K562 (cell line): Measurements from ENCODE around the gene TMEM120B. TPM values are rescaled to one million over a fixed set of nuclear protein-coding genes. Genes with fewer than 3 reads are reported as not detected.
A peak's percentile ranks its signal among the peaks of the same experiment; 100 is the strongest.

Source experiments
- CXXC5 ChIP-seq: fragments of 250-450 bp; sonication (Bioruptor Pico); IDR thresholded peaks from 2 replicates; pipeline ENCODE4 v1.8.0; 2022; ENCODE audit warnings: inconsistent platforms, mild to moderate bottlenecking, moderate library complexity
- ELF4 ChIP-seq: fragments of 450-650 bp; formaldehyde crosslinking; IDR thresholded peaks from 2 replicates; pipeline ENCODE4 v1.4.0; 2022; ENCODE audit warnings: missing genetic modification characterization
- GATAD2A ChIP-seq: fragments of 450-650 bp; IDR thresholded peaks from 2 replicates; pipeline ENCODE4 v1.6.1; 2017
- MNT ChIP-seq, 2 experiments: fragments of 450-650 bp; conservative IDR thresholded peaks; 2 replicates each; pipeline ENCODE4 v1.6.1; 2017; ENCODE audit warnings: mild to moderate bottlenecking in 2 of 2, moderate library complexity in 2 of 2
- NONO ChIP-seq, 2 experiments: fragments of 200-400 bp in 1 of 2; fragments of 450-650 bp in 1 of 2; formaldehyde crosslinking in 1 of 2; IDR thresholded peaks; 2 replicates each; pipeline ENCODE4 v1.6.1; 2017; ENCODE audit warnings: low read depth in 2 of 2, mild to moderate bottlenecking in 2 of 2, moderate library complexity in 2 of 2, low read length in 1 of 2
- PHF8 ChIP-seq: fragments of 200-600 bp; sonication (generic); IDR thresholded peaks from 2 replicates; pipeline ENCODE4 v1.6.1; 2012; ENCODE audit warnings: mixed run types, mild to moderate bottlenecking, inconsistent platforms, low read length, moderate library complexity, borderline replicate concordance
- RAD21 ChIP-seq, 2 experiments: fragments of 250-450 bp in 1 of 2; fragments of 450-650 bp in 1 of 2; sonication (Bioruptor Pico) in 1 of 2; formaldehyde crosslinking in 1 of 2; IDR thresholded peaks in 1 of 2; conservative IDR thresholded peaks in 1 of 2; 2 replicates each; pipeline versions ENCODE4 v1.4.0 to v1.8.0; 2020 to 2022; ENCODE audit warnings: mild to moderate bottlenecking in 2 of 2, moderate library complexity in 1 of 2
- SIX5 ChIP-seq, 2 experiments: IDR thresholded peaks; 2 replicates each; pipeline ENCODE4 v1.6.1; 2011; ENCODE audit warnings: low read length in 2 of 2, borderline replicate concordance in 1 of 2, low read depth in 1 of 2, mild to moderate bottlenecking in 1 of 2, moderate library complexity in 1 of 2; ENCODE audit not compliant: insufficient read depth in 1 of 2
- SOX6 ChIP-seq: fragments of 450-650 bp; IDR thresholded peaks from 2 replicates; pipeline ENCODE4 v1.6.1; 2014; ENCODE audit warnings: mild to moderate bottlenecking
- SPI1 ChIP-seq: IDR thresholded peaks from 2 replicates; pipeline ENCODE4 v1.6.1; 2011; ENCODE audit warnings: low read depth, low read length, control low read depth, borderline replicate concordance
- TBL1XR1 ChIP-seq, 2 experiments: IDR thresholded peaks; 2 replicates each; pipeline ENCODE4 v1.6.1; 2012; ENCODE audit warnings: improper control_type of control experiment in 2 of 2, low read length in 2 of 2, mild to moderate bottlenecking in 1 of 2
- ZBTB17 ChIP-seq: fragments of 450-650 bp; formaldehyde crosslinking; IDR thresholded peaks from 2 replicates; pipeline ENCODE4 v1.4.0; 2020; ENCODE audit warnings: mild to moderate bottlenecking
- ZBTB8A ChIP-seq: fragments of 450-650 bp; IDR thresholded peaks from 2 replicates; pipeline ENCODE4 v1.6.1; 2018; ENCODE audit warnings: mild to moderate bottlenecking, moderate library complexity; ENCODE audit not compliant: partially characterized antibody
- ZC3H8 ChIP-seq: fragments of 450-650 bp; IDR thresholded peaks from 2 replicates; pipeline ENCODE4 v1.6.1; 2017
- ZHX1 ChIP-seq: fragments of 150-350 bp; conservative IDR thresholded peaks from 2 replicates; pipeline ENCODE4 v1.6.1; 2014; ENCODE audit warnings: low read length
- ZNF134 ChIP-seq: fragments of 250-450 bp; sonication (Bioruptor Pico); conservative IDR thresholded peaks from 2 replicates; pipeline ENCODE4 v1.4.0; 2020
- ZNF232 ChIP-seq: sonication (generic); formaldehyde crosslinking; IDR thresholded peaks from 2 replicates; pipeline ENCODE4 v1.8.0; 2022; ENCODE audit warnings: mild to moderate bottlenecking, missing genetic modification reagents
- ZNF253 ChIP-seq: fragments of 250-450 bp; sonication (Bioruptor Pico); conservative IDR thresholded peaks from 2 replicates; pipeline ENCODE4 v1.6.1; 2021; ENCODE audit warnings: mild to moderate bottlenecking
- ZNF263 ChIP-seq: sonication (generic); formaldehyde crosslinking; IDR thresholded peaks from 2 replicates; pipeline ENCODE4 v1.8.0; 2022; ENCODE audit warnings: mild to moderate bottlenecking, missing genetic modification reagents, borderline replicate concordance
- ZNF395 ChIP-seq: fragments of 200-800 bp; sonication (Bioruptor generic); IDR thresholded peaks from 2 replicates; pipeline ENCODE4 v1.6.1; 2017; ENCODE audit warnings: missing genetic modification characterization, missing compliant biosample characterization
- polyA plus RNA-seq, 8 experiments: library from polyadenylated mRNA; depleted of rRNA in 4 of 8; stranded (reverse) in 5 of 8; unstranded in 3 of 8; fragments of >200 nt; fragmentation: Nextera tagmentation in 2 of 8; fragmentation: Illumina TruSeq in 1 of 8; extraction: Ambion mirVana in 2 of 8; extraction: Trizol in 1 of 8; gene quantifications; 2 replicates each; pipeline versions ENCODE4 v1.2.1 to v1.2.3, GENCODE V29; 2011 to 2014; ENCODE audit warnings: inconsistent platforms in 1 of 8, missing spikeins in 1 of 8
- total RNA-seq, 7 experiments: library from RNA; depleted of rRNA in 6 of 7; stranded (reverse); fragments of >200 nt in 6 of 7; fragmentation: Illumina TruSeq in 2 of 7; extraction: Trizol in 2 of 7; gene quantifications; 2 replicates each; pipeline versions ENCODE4 v1.2.1 to v1.2.3, GENCODE V29; 2011 to 2021; ENCODE audit warnings: low replicate concordance in 1 of 7

Gene TMEM120B
- total and polyA plus RNA-seq, 9 of the 15 experiments (the other 6 are each of a cell fraction or from before 2014, with no cell fraction given), result 1.7 to 18.6 (median 7.4) TPM

- TF ChIP-seq CXXC5, result peak; percentile 52; the same call in 1 of the 2 replicates
- TF ChIP-seq ZNF395 (CRISPR knock-in tag), result peak; percentile 21; the same call in 1 of the 2 replicates
- TF ChIP-seq ZNF134 (CRISPR knock-in tag), result no peak
- TF ChIP-seq MNT (conservative IDR thresholded peaks at IDR 0.05), result peak in 1 of 2 experiments; percentile 47; a peak in 1 of 4 replicates
- TF ChIP-seq ELF4 (CRISPR knock-in tag), result no peak
- no peak for TF ChIP-seq SIX5 (IDR thresholded peaks at IDR 0.05; ENCODE audit: borderline replicate concordance in 1 of 2, insufficient read depth in 1 of 2, low read depth in 1 of 2, low read length in 2 of 2)
- no peak for TF ChIP-seq ZNF253 (CRISPR knock-in tag)
- peak; percentile 66 to 68; a peak in 3 of 4 replicates for TF ChIP-seq NONO (IDR thresholded peaks at IDR 0.05; ENCODE audit: low read depth in 2 of 2, low read length in 1 of 2)
- TF ChIP-seq TBL1XR1 (IDR thresholded peaks at IDR 0.05; ENCODE audit: low read length in 2 of 2), result peak in 1 of 2 experiments; percentile 65; a peak in 1 of 4 replicates
- TF ChIP-seq ZHX1, result 0 out of 2 replicates have a peak, but pooled peaks have one; percentile 54
- TF ChIP-seq SPI1, result 0 out of 2 replicates have a peak, but pooled peaks have one; percentile 25
- TF ChIP-seq PHF8, result peak; percentile 40; the same call in 1 of the 2 replicates
- TF ChIP-seq RAD21 (CRISPR knock-in tag; conservative IDR thresholded peaks at IDR 0.05 in 1 of 2, IDR thresholded peaks at IDR 0.05 in 1 of 2), result 0 out of 4 replicates have a peak, but pooled peaks of 1 of the 2 experiments have one; percentile 2
- peak; percentile 50; the same call in 1 of the 2 replicates for TF ChIP-seq GATAD2A
- TF ChIP-seq ZBTB8A, result no peak
- TF ChIP-seq SOX6, result peak; percentile 23
- no peak for TF ChIP-seq ZC3H8
- peak; percentile 98 for TF ChIP-seq ZNF263 (CRISPR knock-in tag)
- TF ChIP-seq ZNF232 (CRISPR knock-in tag), result 0 out of 2 replicates have a peak, but pooled peaks have one; percentile 38
- peak; percentile 56 for TF ChIP-seq ZBTB17 (CRISPR knock-in tag)
These were observed 87.5 kb downstream of the TMEM120B start (continued) for GRCh38 chr12:121799842-121800693.
